Activated gamma-delta T cell treated with Interleukin-2 at 50 U/mL for 16 hours (primary cell): Measurements from ENCODE around the gene LRRC73.
"Not testable (repeated sequence)": the region's sequence is repeated elsewhere in the genome, so short reads cannot be mapped to it uniquely, and the experiment has no call there.

Experiments used
- DNase-seq: peaks from one replicate; pipeline ENCODE4 v3.0.0-alpha.2; 2020

The LRRC73 gene

DNA sequence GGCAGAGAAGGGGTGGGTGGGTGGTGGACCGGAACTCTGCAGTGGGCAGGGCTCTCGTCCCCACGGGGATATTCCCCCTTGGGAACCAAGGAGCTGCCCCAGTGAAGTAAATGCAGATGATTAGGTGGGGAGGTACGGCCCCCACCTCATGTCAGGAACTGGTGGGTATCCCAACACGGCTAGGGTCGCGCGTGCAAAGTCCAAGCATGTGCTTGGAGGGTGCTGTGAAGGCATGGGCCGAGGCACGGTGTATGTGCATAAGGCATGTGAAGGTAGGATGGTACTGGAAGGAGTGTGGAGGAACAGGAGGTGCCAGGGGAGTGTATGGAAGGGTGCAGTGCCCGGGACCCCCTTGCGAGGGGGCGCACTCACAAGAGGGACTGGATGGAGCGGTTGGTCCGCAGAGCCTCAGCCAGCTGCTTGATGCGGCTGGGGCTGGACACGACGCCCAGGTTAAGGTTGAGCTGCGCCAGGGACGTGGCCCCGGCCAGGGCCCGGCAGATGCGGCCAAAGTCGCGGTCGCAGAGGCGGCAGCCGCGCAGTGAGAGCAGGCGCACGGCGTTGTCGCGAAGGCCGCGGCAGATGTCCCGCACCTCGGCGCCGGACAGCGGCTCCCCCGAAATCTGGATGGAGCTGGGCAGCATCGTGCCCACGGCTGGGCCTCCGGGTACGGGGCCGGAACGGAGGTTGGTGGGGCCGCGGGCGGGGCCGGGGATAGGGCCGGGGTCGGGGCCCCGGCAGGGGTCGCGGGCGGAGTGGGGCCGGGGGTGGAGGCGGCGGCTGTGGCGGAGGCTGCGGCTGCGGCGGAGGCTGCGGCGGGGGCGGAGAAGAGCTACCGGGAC, 783 bp downstream of the LRRC73 start:
- no peak for DNase-seq

DNA sequence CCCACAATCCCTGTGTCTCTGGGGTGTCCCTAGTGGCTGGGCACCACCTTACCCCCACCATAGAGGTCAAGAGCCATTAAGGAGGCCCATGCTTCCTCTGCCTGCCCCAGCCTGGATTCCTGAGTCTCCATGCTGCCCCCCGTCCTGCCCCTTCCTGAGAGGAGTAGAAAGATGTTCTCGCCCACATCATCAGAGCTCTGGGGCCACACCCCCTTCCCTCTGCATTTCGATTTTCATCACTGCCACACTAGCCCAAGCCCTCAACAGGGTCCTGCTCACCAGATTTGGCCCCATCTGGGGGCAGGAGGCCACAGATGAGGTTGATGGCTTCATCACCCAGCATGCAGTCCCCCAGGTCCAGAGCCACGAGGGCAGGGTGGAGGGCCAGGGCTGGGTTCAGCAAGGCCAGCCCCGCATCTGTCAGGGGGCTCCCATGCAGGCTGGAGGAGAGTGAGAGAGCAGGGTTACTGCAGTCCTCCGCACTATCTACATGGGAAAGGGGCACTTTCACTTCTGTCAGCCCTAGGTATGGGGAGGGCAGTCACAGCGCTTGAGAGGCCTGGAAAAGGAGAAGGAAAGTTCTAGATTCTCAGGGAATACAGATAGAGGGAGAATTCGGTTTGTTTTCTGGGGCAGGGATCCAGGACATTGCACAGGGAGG, 1.5 kb downstream of the LRRC73 start:
- DNase-seq: no peak

DNA sequence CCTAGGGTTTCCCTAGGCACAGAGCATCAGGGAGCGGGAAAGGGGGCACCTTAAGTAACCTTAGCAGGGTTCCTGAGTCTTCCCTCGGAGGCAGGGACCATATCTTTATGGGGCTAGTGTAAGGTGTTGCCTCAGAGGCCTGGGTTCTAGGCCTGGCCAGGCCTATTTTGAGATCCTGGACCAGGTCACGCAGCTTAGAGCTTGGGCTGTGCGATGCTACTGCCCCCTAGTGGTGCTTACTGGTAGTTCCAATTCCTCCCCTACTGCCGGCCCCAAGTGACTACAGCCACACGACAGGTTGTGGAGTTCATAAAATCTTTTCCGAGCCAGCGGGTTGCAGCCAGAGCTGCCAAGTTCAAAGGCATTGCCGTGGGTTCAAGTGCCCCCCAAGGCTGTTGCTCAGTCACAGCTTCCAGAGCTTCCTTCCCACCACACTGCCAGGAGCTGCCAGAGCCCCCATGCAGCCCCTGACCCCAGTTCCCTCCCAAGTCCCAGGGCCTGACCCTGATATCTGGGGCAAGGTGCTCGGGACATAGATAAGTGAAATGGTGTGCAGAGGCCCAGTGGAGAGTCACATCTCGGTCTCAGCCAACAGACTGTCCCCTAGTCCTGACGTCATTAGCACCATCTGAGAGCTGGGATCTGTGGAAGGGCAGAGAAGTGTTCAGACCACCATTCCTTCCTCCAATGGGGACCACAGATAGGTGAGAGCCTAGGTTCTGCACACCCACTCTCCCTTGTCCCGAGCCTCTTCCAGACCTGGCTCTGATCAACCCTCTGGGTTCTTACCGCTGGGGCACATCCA, 3.3 kb downstream of the LRRC73 start:
- DNase-seq: peak; percentile 81

DNA sequence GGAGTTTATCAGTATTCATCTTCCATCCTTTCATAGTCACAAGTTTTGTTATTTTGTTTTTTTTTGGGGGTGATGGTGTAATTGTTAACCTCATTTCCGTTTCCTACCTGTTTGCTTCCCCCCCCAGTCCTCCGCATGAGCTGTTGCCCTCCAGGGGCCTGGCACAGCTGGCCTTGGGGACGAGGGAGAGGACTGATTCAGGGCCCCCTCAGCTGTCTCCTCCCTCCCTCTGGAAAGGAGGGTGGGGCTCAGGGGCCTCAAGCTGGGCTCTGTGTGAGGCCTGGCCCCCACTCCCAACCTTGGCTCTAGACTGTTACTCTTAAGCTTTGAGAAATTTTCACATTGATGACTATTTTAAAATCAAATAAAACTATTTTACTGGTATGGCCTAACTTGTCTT, 4.0 kb downstream of the LRRC73 start:
- DNase-seq: no peak

DNA sequence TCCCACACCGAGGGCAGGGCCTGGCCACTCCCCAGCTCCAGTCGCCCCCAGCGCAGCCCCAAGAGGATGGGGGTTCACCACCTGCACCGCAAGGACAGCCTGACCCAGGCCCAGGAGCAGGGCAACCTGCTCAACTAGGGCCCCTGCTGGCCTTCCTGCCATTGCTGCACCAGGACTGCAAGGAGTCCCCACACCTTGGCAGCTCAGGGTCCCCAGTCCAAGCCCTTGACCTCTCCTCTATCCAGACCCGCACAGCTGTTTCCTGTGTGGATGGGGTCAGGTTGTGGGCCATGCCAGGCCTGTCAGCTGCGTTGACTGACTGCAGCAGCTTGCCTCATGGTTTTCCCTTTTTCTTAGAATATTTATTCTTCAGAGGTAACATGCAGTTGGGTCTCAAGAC, 4.4 kb downstream of the LRRC73 start:
- DNase-seq: no peak

DNA sequence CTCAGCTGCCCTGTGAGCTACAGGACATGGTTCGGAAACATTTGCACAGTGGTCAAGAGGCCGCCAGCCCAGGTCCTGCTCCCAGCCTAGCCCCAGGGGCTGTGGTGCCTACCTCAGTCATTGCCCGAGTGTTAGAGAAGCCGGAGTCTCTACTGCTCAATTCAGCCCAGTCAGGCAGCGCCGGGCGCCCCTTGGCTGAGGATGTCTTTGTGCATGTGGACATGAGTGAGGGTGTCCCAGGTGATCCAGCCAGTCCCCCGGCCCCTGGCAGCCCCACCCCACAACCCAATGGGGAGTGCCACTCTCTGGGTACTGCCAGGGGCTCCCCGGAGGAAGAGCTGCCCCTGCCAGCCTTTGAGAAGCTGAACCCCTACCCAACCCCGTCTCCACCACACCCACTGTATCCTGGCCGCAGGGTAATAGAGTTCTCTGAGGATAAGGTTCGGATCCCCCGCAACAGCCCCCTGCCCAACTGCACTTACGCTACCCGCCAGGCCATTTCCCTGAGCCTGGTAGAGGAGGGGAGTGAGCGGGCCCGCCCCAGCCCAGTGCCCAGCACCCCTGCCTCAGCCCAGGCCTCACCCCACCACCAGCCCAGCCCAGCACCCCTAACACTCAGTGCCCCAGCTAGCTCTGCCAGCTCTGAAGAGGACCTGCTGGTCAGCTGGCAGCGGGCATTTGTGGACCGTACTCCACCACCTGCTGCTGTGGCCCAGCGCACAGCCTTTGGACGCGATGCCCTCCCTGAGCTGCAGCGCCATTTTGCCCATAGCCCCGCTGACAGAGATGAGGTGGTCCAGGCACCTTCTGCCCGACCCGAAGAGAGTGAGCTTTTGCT, 5.2 kb downstream of the LRRC73 start:
- no peak for DNase-seq

DNA sequence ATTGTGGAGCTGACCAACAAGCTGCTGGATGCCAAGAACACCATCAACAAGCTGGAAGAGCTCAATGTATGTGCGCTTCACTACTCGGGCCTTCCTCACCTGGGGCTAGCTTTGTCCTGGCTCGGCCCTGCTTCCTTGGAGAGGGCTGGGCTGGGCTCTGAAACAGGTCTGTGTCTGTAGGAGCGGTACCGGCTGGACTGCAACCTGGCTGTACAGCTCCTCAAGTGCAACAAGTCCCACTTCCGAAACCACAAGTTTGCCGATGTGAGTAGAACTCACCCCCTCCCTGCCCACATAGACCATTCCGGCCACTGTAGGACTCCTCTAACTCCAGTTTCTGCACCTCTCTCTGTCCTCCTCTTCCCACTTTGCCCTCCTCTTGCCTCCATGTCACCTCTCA, 6.7 kb downstream of the LRRC73 start:
- DNase-seq: no peak

DNA sequence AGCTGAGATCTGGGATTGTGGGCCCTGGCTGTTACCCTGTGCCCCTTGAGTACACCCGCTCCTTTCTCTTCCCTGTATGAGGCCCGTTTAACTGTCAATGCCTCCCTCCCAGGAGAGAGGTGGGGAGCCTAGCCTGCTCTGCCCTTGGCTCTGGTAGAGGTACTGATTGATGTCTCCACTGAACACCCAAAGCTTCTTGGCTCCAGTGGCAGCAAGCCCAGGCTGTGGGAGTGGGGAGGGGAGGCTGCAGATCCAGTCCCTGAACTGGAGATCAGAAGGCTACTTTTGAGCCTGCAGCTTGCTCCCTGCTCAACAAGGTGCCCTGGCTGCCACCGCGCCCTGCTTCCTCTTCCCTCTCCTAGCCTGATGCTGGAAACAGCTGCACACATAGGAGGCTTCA, 7.5 kb downstream of the LRRC73 start:
- DNase-seq: no peak

DNA sequence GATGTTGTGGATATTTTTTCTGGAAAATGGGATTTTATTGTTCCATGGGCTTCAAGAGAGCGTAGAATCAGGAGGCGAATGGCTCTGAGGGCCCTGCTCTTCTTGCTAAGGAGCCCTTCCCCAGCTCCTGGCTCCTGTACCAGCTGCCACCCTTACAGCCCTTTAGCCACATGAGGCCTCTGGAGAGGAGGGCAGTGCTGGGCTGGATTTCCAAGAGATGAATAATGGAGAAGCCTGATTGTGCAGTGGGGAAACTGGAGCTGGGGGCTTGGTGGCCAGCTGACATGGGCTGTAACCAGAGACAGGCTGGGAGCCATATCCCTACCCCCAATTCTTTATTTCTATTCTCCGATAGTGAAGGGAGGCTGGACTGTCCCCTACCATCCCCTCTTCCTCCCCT, 9.2 kb downstream of the LRRC73 start:
- DNase-seq: no peak

DNA sequence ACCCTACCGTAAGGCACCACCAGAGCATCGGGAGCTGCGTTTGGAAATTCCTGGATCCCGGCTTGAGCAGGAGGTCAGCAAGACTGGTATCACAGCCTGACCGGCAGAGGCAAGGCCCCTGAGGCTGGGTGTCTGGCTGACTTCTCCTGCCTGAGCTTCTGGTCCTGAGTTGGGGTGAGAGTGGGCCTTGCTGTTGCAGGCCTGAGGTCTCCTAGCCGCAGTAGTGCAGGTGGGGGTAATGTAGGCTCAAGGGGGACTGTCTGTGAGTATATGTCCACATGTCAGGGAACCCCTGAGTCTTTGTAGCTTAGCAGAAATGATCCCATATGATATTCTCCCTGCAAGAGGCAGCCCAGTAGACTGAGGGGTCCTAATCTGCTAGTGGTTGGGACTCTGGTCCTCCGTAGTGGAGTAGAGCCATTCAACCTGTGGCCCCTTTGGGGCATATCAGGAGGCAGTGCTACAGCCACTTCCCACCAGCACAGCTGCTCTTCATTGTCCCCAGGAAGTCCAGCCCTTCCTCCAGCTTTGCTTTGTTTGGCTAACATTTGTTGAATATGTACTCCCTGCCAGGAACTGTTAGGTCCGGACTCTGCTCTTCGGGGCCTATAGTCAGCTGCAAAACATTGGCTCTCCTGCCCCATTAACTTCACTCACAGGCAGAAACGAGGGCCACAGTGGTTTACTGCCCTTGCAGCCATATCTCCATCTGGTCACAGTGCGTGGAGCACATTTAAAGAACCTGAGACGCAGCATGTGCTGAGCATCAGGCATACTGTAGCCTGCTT, 10.9 kb downstream of the LRRC73 start:
- DNase-seq: no peak

DNA sequence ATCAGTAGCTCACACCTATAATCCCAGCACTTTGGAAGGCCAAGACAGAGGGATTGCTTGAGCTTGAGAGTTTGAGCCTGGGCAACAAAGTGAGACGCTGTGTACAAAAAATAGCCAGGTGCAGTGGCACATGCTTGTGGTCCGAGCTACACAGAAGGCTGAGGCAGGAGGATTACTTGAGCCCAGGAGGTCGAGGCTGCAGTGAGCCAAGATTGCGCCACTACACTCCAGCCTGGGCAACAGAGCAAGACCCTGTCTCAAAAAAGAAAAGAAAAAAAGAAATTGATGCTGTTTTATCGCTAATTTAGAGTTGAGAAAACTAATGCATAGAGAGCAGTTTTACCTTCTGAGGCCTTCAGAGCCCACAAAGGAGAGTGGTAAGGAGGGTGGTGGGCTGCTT, 11.9 kb downstream of the LRRC73 start:
- DNase-seq: not testable (repeated sequence)

DNA sequence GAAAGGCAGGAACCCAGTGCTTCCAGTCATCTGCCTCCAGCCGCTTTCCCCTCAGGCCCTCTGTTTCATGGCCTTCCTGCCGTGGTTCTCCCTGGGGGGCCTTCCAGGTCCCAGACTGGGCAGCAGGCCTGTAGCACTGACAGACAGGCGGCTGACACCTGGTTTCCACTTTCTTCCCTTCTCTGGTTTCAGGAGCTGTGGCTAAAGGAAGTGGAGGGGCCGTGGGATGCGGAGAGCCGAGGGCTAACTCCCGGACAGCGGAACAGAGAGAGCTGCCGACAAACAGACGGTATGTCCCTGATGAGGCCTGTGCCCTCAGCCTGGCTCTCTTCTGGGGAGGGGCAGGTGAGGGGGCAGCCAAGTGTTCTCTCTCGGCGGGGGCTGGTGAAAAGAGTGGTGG, 12.5 kb downstream of the LRRC73 start:
- DNase-seq: no peak

DNA sequence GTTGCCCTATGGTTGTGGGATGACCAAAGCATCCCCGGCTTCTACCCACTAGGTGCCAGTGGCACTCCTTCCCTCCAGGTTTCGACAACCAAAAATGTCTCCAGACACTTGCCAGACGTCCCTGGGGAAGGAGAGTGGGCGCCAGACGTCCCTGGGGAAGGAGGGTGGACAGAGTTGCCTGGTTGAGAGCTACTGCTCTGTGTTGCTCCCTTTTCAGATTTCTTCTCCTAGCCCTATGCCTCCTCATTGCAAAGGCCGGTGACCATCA, 13.1 kb downstream of the LRRC73 start:
- no peak for DNase-seq

DNA sequence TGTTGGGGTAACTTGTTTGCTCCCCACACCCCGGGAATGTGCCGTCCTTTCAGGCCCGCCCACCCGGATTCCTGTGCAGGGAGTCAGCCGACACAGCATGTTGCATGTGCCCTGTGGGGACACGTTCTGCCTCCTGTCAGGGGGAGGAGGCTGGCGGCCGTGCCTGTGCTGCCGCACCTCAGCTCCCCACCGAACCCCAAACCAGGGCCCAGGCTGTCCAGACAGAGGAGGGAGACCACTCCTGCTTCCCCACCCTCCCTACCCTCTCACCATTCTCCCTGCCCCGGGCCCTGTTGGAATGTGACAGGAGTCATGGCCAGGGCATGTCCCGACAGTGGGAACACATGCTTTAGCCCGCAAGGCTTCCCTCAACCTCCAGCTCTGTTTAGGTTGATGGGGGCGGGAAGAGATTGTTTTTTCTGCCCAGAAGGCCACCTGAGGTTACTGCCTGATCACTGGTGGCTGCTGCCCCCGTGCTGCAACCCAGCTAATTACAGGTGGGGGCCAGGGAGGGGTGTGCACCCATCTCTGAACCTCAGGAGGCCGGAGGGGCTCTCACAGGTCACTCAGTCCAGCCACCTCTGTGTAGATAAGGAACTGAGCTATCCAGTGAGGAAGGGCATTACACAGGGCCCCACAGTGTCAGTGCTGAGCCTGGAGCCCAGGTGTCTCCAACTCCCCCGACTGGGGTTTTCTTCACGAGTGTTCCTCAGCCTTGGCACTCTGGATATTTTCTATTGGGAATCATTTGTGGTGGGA, 13.6 kb downstream of the LRRC73 start:
- no peak for DNase-seq

DNA sequence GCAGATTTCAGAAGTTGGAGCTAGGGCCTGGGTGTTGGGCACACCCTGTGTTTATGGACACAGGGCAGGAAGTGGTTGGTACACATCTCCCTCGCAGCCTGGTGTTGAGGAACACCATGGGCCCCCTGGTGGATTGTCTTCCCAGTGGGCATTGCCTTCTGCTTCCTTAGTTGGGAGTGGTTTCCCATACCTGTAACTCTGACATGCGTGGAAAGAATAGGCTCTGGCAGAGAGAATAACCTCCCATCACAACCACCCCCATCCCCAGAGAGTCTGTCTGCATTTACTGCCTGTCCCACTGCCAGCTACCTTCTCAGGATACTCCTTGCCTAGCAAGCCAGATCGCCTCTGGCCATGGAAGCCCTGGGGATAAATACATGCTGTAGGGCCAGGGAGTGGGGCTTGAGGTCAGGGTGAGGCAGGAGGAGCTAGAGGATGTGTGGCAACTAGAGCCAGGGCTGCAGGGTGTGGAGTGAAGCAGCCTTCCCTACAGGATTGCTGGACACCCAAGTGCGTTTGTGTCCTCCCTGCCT, 14.7 kb downstream of the LRRC73 start:
- no peak for DNase-seq

DNA sequence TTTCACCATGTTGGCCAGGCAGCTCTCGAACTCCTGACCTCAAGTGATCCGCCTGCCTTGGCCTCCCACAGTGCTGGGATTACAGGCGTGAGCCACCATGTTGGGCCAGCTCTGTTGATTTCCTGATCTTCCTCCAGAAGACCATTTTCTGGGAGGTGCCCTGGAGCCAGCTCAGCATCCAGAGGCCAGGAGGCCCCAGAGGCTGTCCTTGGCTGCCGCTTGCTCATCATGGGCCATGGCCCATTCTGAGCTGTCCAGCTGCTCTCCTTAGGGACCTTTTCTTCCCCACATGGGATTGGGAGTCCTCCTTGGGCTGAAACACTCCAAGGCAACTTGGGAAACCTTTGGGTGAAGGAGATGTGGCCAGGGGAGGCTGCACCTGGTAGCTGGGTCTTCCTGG, 15.4 kb downstream of the LRRC73 start:
- no peak for DNase-seq

DNA sequence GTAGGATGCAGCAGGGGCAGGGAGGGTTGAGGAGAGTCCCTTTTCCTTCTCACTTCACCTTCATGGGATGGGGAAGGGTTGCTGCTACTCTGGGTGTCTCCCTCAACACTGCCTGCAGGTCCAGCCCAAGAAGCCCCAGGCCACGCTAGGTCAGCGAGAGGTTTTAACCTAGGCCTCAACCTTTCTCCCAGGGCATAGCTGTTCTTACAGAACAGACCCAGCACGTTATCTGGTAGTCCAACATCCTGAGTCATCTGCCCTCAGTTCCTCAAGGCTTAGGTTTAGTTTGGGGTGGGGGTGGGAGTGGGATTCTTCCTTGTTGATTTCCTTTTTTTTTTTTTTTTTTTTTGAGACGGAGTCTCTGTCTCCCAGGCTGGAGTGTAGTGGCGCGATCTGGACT, 15.8 kb downstream of the LRRC73 start:
- DNase-seq: no peak

DNA sequence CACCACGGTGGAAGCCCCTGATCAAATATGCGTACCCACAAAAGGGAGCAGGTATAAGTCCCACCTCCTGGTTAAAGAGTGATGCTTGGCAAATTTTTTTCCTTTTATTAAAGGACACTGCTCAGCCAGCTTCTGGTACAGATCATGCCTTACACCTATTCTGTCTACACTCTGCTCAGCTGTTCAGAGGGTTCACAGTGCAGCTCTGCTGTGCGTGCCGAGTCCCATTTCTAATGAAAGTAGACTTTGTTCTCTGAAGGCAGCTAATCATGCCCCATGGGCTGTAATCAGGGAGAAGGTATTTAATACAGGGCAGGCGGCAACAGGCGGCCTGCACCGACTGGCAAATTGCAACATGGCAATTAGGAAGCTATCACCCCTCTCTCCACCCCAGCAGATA, 16.3 kb downstream of the LRRC73 start:
- no peak for DNase-seq

DNA sequence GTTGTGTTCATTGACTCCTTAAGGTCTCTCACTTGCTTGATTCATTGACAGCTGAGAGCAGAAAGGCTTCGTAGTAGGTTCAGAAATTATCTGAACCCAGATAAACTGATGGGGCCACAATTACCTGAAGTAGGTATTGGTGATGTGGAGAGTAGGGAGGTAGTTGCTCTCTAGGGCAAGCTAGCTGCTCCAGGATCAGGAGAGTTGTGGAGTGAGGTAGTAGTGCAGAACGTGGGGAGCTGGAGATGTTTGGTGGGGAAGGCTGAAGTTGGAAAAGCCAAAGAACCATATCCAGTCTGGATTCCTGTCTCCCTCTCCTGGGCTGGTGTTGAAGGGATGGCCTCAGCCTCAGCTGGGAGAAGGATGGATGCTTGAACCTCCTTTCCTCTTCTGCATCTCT, 16.9 kb downstream of the LRRC73 start:
- no peak for DNase-seq

DNA sequence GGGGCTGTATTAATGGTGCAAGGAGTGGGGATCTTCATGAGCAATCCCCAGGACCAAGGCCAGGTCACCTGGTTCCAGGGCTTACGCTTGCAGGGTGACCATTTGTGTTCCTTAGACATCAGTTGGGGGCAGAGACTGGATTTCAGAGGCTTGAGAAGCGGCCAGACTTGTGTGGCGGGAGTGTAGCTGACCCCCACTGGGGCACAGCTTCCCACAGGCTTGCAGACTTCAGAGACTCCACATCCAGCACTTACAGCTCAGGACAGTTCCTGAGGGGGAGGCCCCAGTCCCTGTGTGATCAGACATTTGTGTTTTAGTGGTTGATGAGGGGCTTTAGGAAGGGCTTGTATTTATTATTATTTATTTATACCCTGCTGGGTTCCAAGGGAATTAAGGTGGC, 17.5 kb downstream of the LRRC73 start:
- no peak for DNase-seq
